Stomach (tissue), 9 donors: ENCODE measurements around the gene TTC21A. TPM values are rescaled to one million over a fixed set of nuclear protein-coding genes. Genes with fewer than 3 reads are reported as not detected.

Source experiments
- DNase-seq, 2 donors: peaks; one replicate each; pipeline versions ENCODE4 v3.0.0 to v3.0.0-alpha.2; 2013 to 2019
- H3K27ac ChIP-seq, 5 donors: fragments of 200-600 bp in 4 of 5; sonication (generic) in 4 of 5; one replicate each; pipeline ENCODE4 v1.5.1; 2013 to 2019; ENCODE audit warnings: mild to moderate bottlenecking in 1 of 5, moderate library complexity in 1 of 5
- H3K27me3 ChIP-seq, 3 donors: fragments of 200-600 bp; sonication (generic); one replicate each; pipeline ENCODE4 v1.5.1; 2017 to 2019; ENCODE audit warnings: mixed run types in 1 of 3
- H3K36me3 ChIP-seq, 4 donors: fragments of 200-600 bp; sonication (generic); 1 replicate in 3 of 4; 2 replicates in 1 of 4; pipeline ENCODE4 v1.5.1; 2016 to 2019
- H3K4me1 ChIP-seq, 4 donors: fragments of 200-600 bp; sonication (generic); one replicate each; pipeline ENCODE4 v1.5.1; 2016 to 2019
- H3K4me3 ChIP-seq, 4 donors: fragments of 200-600 bp; sonication (generic) in 3 of 4; one replicate each; pipeline ENCODE4 v1.5.1; 2016 to 2019; ENCODE audit warnings: mild to moderate bottlenecking in 1 of 4
- H3K9me3 ChIP-seq, 4 donors: fragments of 200-600 bp; sonication (generic); one replicate each; pipeline ENCODE4 v1.5.1; 2016 to 2019
- CTCF ChIP-seq, 7 experiments: fragments of 450-650 bp in 4 of 7; fragments of 200-600 bp in 3 of 7; sonication (generic) in 3 of 7; IDR thresholded peaks; one replicate each; pipeline ENCODE4 v1.5.1; 2016 to 2019; ENCODE audit warnings: antibody characterized with exemption in 7 of 7, control low read depth in 2 of 7, mild to moderate bottlenecking in 1 of 7
- EP300 ChIP-seq: sonication (generic); formaldehyde crosslinking; IDR thresholded peaks from one replicate; pipeline ENCODE4 v1.6.1; 2017; ENCODE audit warnings: antibody characterized with exemption
- POLR2A ChIP-seq, 4 donors: fragments of 450-650 bp; IDR thresholded peaks; one replicate each; pipeline ENCODE4 v1.6.1; 2016; ENCODE audit warnings: antibody characterized with exemption in 4 of 4, control low read depth in 2 of 4, mild to moderate bottlenecking in 1 of 4, moderate library complexity in 1 of 4
- POLR2AphosphoS5 ChIP-seq, 3 donors: sonication (generic); formaldehyde crosslinking; IDR thresholded peaks; one replicate each; pipeline ENCODE4 v1.6.1; 2016; ENCODE audit warnings: antibody characterized with exemption in 3 of 3
- WGBS, 5 donors: extraction: QIAGEN DNeasy Blood & Tissue Kit in 3 of 5; methylation state at CpG; one replicate each; pipeline versions ENCODE4 v1.1.5 to v1.1.7; 2013 to 2018; 5-methylcytosine and 5-hydroxymethylcytosine counted together
- intact Hi-C: fragments of 100-400 bp; cut with DNase I; formaldehyde crosslinking; loops from one replicate; pipeline ENCODE4 v1.15.1; 2023; ENCODE audit warnings: low total_unique reads
- polyA plus RNA-seq, 3 donors: library from polyadenylated mRNA; stranded (reverse); fragments of 200-250 nt; gene quantifications; one replicate each; pipeline ENCODE4 v1.2.3, GENCODE V29; 2013
- total RNA-seq, 5 donors: library from RNA; depleted of rRNA; stranded (reverse); fragments of >200 nt; gene quantifications; one replicate each; pipeline versions ENCODE4 v1.1.0 to v1.2.3, GENCODE V29; 2014 to 2016
- donor health status: healthy with polysubstance abuse.
- donor health status: Bipolar disorder and iron deficiency.
- donor health status: healthy.

Gene TTC21A
- total and polyA plus RNA-seq, 8 donors = 0.89 to 17.7 (median 6.3) TPM

DNA sequence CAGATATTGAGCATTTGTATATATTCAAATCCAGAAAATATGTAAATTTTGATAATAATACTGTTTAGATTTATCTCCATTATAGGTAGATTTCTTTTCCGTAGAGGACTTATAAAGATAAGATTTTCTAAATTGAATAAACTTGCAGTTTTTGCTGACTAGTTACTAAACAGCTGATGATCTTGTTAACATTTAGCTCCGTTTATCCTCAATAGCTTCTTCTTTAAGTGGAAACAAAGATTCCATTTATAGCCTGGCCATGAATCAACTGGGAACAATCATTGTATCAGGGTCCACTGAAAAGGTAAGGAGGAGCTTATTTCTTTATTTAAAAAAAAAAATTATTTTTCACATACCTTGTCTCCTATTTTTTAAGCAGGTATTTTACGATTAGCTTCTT is 38.9 kb upstream of the TTC21A start:
- Histone ChIP-seq H3K4me3 (no peak overlapping the region), H3K27ac (no peak overlapping the region), H3K27me3 (no peaks in the 10 kb centered on the region), H3K36me3 (peaks cover 32 to 89% (median 77%) of the 10 kb centered on the region in 4 donors), H3K4me1 (peaks cover 0 to 11% (median 3%) of the 10 kb centered on the region in 4 donors), H3K9me3 (no peaks in the 10 kb centered on the region)
- intact Hi-C loops = no loop called here
- TF ChIP-seq CTCF (IDR thresholded peaks at IDR 0.05) (no peak), EP300 (no peak), POLR2A (IDR thresholded peaks at IDR 0.05) (no peak), POLR2AphosphoS5 (IDR thresholded peaks at IDR 0.05) (no peak)
- no peak for DNase-seq
- WGBS, 5 donors = 71 to 94% (median 92%) methylated on average over 3 of the region's 3 CpGs

- intact Hi-C loops = no loop called here
These were observed 31.6 kb upstream of the TTC21A start for GRCh38 chr3:39075910-39076309.

GRCh38 chr3:39079530-39079929 is 27.9 kb upstream of the TTC21A start:
- no peak for DNase-seq
- no peak for TF ChIP-seq EP300
- no peak for TF ChIP-seq POLR2AphosphoS5 (IDR thresholded peaks at IDR 0.05)
- no peak for TF ChIP-seq CTCF (IDR thresholded peaks at IDR 0.05)
- no peak for TF ChIP-seq POLR2A (IDR thresholded peaks at IDR 0.05)
- Histone ChIP-seq H3K27ac (no peak overlapping the region), H3K36me3 (peaks cover 27 to 88% (median 79%) of the 10 kb centered on the region in 4 donors), H3K4me1 (no peaks in the 10 kb centered on the region), H3K4me3 (no peak overlapping the region), H3K27me3 (no peaks in the 10 kb centered on the region), H3K9me3 (no peaks in the 10 kb centered on the region)
- intact Hi-C loops = no loop called here

More at GRCh38 chr3:39075910-39076309, 31.6 kb upstream of the TTC21A start:
- Histone ChIP-seq H3K36me3 (peaks cover 39 to 97% (median 87%) of the 10 kb centered on the region in 4 donors), H3K27ac (no peak overlapping the region), H3K27me3 (no peaks in the 10 kb centered on the region), H3K4me1 (no peaks in the 10 kb centered on the region), H3K9me3 (no peaks in the 10 kb centered on the region), H3K4me3 (no peak overlapping the region)
- TF ChIP-seq POLR2AphosphoS5 (IDR thresholded peaks at IDR 0.05) = no peak
- no peak for TF ChIP-seq EP300
- TF ChIP-seq CTCF (IDR thresholded peaks at IDR 0.05) = no peak
- TF ChIP-seq POLR2A (IDR thresholded peaks at IDR 0.05) = no peak
- DNase-seq = no peak
- 93 to 99% (median 93%) methylated on average over 10 of the region's 10 CpGs for WGBS, 5 donors

DNA sequence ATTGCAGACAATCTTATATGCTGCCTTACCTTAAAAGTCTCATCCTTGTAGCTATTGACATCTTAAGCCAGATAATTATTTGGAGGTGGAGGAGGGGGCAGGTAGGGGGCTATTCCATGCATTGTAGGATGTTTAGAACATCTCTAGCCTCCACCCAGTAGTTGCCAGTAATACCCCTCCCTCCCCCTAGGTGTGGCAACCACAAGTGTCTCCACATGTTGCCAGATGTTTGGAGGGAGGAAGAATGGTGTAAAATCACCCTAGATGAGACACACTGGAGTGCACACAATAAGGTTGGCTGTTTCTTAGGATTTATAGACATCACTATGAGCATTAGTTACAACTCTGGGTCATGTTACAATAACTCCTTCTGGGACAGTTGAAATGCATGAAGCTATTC is 27.5 kb upstream of the TTC21A start:
- H3K36me3 ChIP-seq = peaks cover 24 to 88% (median 79%) of the 10 kb centered on the region in 4 donors
- no peaks in the 10 kb centered on the region for H3K9me3 ChIP-seq
- no peak for DNase-seq
- no peaks in the 10 kb centered on the region for H3K4me1 ChIP-seq
- H3K27ac ChIP-seq = no peak overlapping the region
- intact Hi-C loops = no loop called here
- TF ChIP-seq EP300 (no peak), POLR2AphosphoS5 (IDR thresholded peaks at IDR 0.05) (no peak), POLR2A (IDR thresholded peaks at IDR 0.05) (no peak), CTCF (IDR thresholded peaks at IDR 0.05) (no peak)
- H3K27me3 ChIP-seq = no peaks in the 10 kb centered on the region
- no peak overlapping the region for H3K4me3 ChIP-seq
